Endodermal cell (in vitro differentiated cells): ENCODE data around the gene NLRP2B. TPM values are rescaled to one million over a fixed set of nuclear protein-coding genes. Genes with fewer than 3 reads are reported as not detected.
"Not testable (repeated sequence)": the region's sequence is repeated elsewhere in the genome, so short reads cannot be mapped to it uniquely, and the experiment has no call there.

Source experiments
- DNase-seq: peaks from one replicate; pipeline ENCODE4 v3.0.0-alpha.2; 2017
- H3K27ac ChIP-seq: 2 replicates; pipeline ENCODE4 v1.5.1; 2013; ENCODE audit warnings: mild to moderate bottlenecking, low read depth, low read length, moderate library complexity
- H3K27me3 ChIP-seq: 2 replicates; pipeline ENCODE4 v1.6.1; 2013; ENCODE audit warnings: mild to moderate bottlenecking, low read length, moderate library complexity; ENCODE audit not compliant: insufficient read depth, control insufficient read depth, poor library complexity, severe bottlenecking
- H3K36me3 ChIP-seq: 2 replicates; pipeline ENCODE4 v1.7.0; 2013; ENCODE audit warnings: mild to moderate bottlenecking, low read length, moderate library complexity; ENCODE audit not compliant: control insufficient read depth, insufficient read depth
- H3K4me1 ChIP-seq: one replicate; pipeline ENCODE4 v1.7.0; 2013; ENCODE audit warnings: low read length; ENCODE audit not compliant: control insufficient read depth, insufficient read depth
- H3K4me3 ChIP-seq: 2 replicates; pipeline ENCODE4 v1.5.1; 2013; ENCODE audit warnings: mild to moderate bottlenecking, low read length, moderate library complexity
- H3K9ac ChIP-seq: 2 replicates; pipeline ENCODE4 v1.6.1; 2013; ENCODE audit warnings: mild to moderate bottlenecking, low read length, moderate library complexity; ENCODE audit not compliant: poor library complexity, severe bottlenecking; ENCODE audit errors: extremely low read depth
- H3K9me3 ChIP-seq: 2 replicates; pipeline ENCODE4 v1.6.1; 2013; ENCODE audit warnings: mild to moderate bottlenecking, low read length, moderate library complexity; ENCODE audit not compliant: control insufficient read depth
- H3K27ac Mint-ChIP-seq: 2 replicates; pipeline ENCODE4 v1.8.0; 2020; ENCODE audit warnings: mixed read lengths
- H3K27me3 Mint-ChIP-seq: 2 replicates; pipeline ENCODE4 v1.8.0; 2021; ENCODE audit warnings: mild to moderate bottlenecking, mixed read lengths; ENCODE audit not compliant: insufficient read depth
- H3K36me3 Mint-ChIP-seq: 2 replicates; pipeline ENCODE4 v1.8.0; 2020; ENCODE audit warnings: low read depth, mixed read lengths
- H3K4me1 Mint-ChIP-seq: 2 replicates; pipeline ENCODE4 v1.8.0; 2020; ENCODE audit warnings: mixed read lengths
- H3K4me3 Mint-ChIP-seq: 2 replicates; pipeline ENCODE4 v1.8.0; 2020; ENCODE audit warnings: mild to moderate bottlenecking, moderate library complexity, mixed read lengths
- H3K9me3 Mint-ChIP-seq: 2 replicates; pipeline ENCODE4 v1.8.0; 2020; ENCODE audit warnings: mild to moderate bottlenecking, mixed read lengths
- CTCF ChIP-seq: fragments of 200-600 bp; sonication (generic); conservative IDR thresholded peaks from 2 replicates; pipeline ENCODE4 v1.5.0; 2021; ENCODE audit warnings: antibody characterized with exemption, mild to moderate bottlenecking
- WGBS, 2 experiments: methylation state at CpG; one replicate each; pipeline versions ENCODE4 v1.1.5 to v1.1.7; 2013; ENCODE audit warnings: missing lambda C conversion rate in 2 of 2, mixed read lengths in 1 of 2; ENCODE audit not compliant: insufficient coverage in 1 of 2, insufficient read length in 1 of 2; 5-methylcytosine and 5-hydroxymethylcytosine counted together
- long read RNA-seq, 4 experiments: library from polyadenylated mRNA in 2 of 4; library from RNA in 1 of 4; library from capped mRNA in 1 of 4; stranded (forward) in 3 of 4; unstranded in 1 of 4; transcript quantifications; one replicate each; pipeline ENCODE4 v2.0.0, GENCODE V29; 2020 to 2021; ENCODE audit warnings: inconsistent platforms in 1 of 4
- polyA plus RNA-seq, 2 experiments: library from polyadenylated mRNA; stranded (reverse); fragments of 50-300 nt; gene quantifications; one replicate each; pipeline ENCODE4 v1.2.3, GENCODE V29; 2013
- total RNA-seq, 2 donors: library from RNA; stranded (reverse); fragmentation: NEBNext Ultra II Directional in 1 of 2; extraction: Animal tissue kit (Norgen Biotek cat#: 25700) in 1 of 2; gene quantifications; 2 replicates in 1 of 2; 3 replicates in 1 of 2; pipeline ENCODE4 v1.2.1, GENCODE V29; 2021

NLRP2B gene
- total RNA-seq, result not detected
- not detected for polyA plus RNA-seq (2013, experiment 1 of 2)
- not detected for polyA plus RNA-seq (2013, experiment 2 of 2)
- long read RNA-seq, experiment 1, result 0 reads
- long read RNA-seq, experiment 2, result 0 reads
- long read RNA-seq, experiment 3, partial matches to known transcripts, result 0 of 1 reads
- long read RNA-seq, experiment 3, other reads (novel, unspliced or antisense), result 1 of 1 reads
- long read RNA-seq, experiment 4, result 0 reads

DNA sequence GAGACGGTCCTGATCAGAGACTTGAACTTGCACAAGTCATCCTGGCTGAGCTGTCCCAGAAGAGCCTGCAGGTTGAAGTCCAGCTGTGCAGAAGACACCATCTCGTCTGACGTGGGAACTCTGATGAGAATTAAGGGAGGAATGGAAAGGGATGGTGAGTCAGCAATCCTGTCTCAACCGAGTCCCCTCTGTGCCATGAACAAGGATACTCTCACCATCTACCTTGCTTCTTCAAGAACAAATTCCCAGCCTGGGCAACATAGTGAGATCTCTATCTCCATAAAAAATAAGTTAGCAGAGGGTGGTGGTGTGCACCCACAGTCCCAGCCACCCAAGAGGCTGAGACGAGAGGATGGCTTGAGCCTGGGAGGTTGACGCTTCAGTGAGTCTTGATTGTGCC, at the start of gene NLRP2B:
NLRP2B (minus strand) TSS at position 101 of the 400 bp plus-strand sequence.
- no peak for TF ChIP-seq CTCF
- H3K9ac ChIP-seq, result no peak within 1 kb of the TSS
- 77 to 100% methylated on average over 1 to 3 of the region's 6 CpGs for WGBS, 2 experiments
- Mint-ChIP-seq H3K27ac (no peak within 1 kb of the TSS), H3K9me3 (peaks cover 79% of the 10 kb centered on the region), H3K4me3 (no peak within 1 kb of the TSS), H3K27me3 (peaks cover 3% of the 10 kb centered on the region), H3K4me1 (no peaks in the 10 kb centered on the region), H3K36me3 (no peaks in the 10 kb centered on the region)
- no peak for DNase-seq
- H3K9me3 ChIP-seq, result no peaks in the 10 kb centered on the region
- no peaks in the 10 kb centered on the region for H3K36me3 ChIP-seq
- no peaks in the 10 kb centered on the region for H3K27me3 ChIP-seq
- H3K27ac ChIP-seq, result no peak within 1 kb of the TSS
- no peak within 1 kb of the TSS for H3K4me3 ChIP-seq
- no peaks in the 10 kb centered on the region for H3K4me1 ChIP-seq

DNA sequence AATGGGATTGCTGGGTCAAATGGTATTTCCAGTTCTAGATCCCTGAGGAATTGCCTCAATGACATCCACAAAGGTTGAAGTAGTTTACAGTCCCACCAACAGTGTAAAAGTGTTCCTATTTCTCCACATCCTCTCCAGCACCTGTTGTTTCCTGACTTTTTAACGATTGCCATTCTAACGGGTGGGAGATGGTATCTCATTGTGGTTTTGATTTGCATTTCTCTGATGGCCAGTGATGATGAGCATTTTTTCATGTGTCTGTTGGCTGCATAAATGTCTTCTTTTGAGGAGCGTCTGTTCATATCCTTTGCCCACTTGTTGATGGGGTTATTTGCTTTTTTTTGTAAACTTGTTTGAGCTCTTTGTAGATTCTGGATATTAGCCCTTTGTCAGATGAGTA, 45.9 kb upstream of the NLRP2B start:
- not testable (repeated sequence) for H3K4me3 Mint-ChIP-seq, H3K36me3 ChIP-seq, H3K27me3 ChIP-seq, H3K9me3 ChIP-seq, H3K27me3 Mint-ChIP-seq, H3K27ac ChIP-seq, H3K4me1 ChIP-seq, DNase-seq, H3K27ac Mint-ChIP-seq, H3K36me3 Mint-ChIP-seq, H3K4me1 Mint-ChIP-seq, H3K4me3 ChIP-seq, H3K9ac ChIP-seq
- WGBS, 2 experiments, result 85% methylated on average over 2 of the region's 3 CpGs; no CpG with 5 or more reads in 1 of the 2 experiments
- peaks cover 90% of the 10 kb centered on the region for H3K9me3 Mint-ChIP-seq

GRCh38 chrX:57681341-57681740, 1.3 kb upstream of the NLRP2B start:
- H3K4me3 ChIP-seq, result no peak overlapping the region
- H3K36me3 Mint-ChIP-seq, result no peaks in the 10 kb centered on the region
- TF ChIP-seq CTCF, result no peak
- DNase-seq, result no peak
- no peaks in the 10 kb centered on the region for H3K9me3 ChIP-seq
- no peaks in the 10 kb centered on the region for H3K27me3 ChIP-seq
- H3K4me1 ChIP-seq, result no peaks in the 10 kb centered on the region
- no peaks in the 10 kb centered on the region for H3K36me3 ChIP-seq
- peaks cover 80% of the 10 kb centered on the region for H3K9me3 Mint-ChIP-seq
- H3K4me1 Mint-ChIP-seq, result no peaks in the 10 kb centered on the region
- 45% methylated on average over 1 of the region's 2 CpGs; no CpG with 5 or more reads in 1 of the 2 experiments for WGBS, 2 experiments
- H3K27ac ChIP-seq, result no peak overlapping the region
- peaks cover 3% of the 10 kb centered on the region for H3K27me3 Mint-ChIP-seq
- H3K27ac Mint-ChIP-seq, result no peak overlapping the region
- H3K4me3 Mint-ChIP-seq, result no peak overlapping the region
- H3K9ac ChIP-seq, result no peak overlapping the region
